Lung (tissue), 12 donors: ENCODE results near the gene ANTXR1. TPM values are rescaled to one million over a fixed set of nuclear protein-coding genes. Genes with fewer than 3 reads are reported as not detected.

ENCODE experiments used
- ATAC-seq: fragments of 200-7000 bp; cut with Tn5 transposase; one replicate; pipeline ENCODE4 v1.9.1; 2020; ENCODE audit warnings: moderate number of reproducible peaks; ENCODE audit not compliant: insufficient read depth, low FRiP score
- DNase-seq, 3 donors: peaks; one replicate each; pipeline ENCODE4 v3.0.0-alpha.2; 2013 to 2017
- H3K27ac ChIP-seq, 2 donors: one replicate each; pipeline ENCODE4 v1.5.1; 2013; ENCODE audit warnings: mild to moderate bottlenecking in 2 of 2, moderate library complexity in 2 of 2, control low read depth in 1 of 2, inconsistent platforms in 1 of 2, low read depth in 1 of 2, low read length in 1 of 2
- H3K27me3 ChIP-seq, 3 donors: one replicate each; pipeline ENCODE4 v1.5.1; 2013; ENCODE audit warnings: low read length in 2 of 3; ENCODE audit not compliant: control insufficient read depth in 3 of 3, insufficient read depth in 3 of 3
- H3K36me3 ChIP-seq, 4 donors: one replicate each; pipeline ENCODE4 v1.5.1; 2013; ENCODE audit warnings: low read length in 4 of 4, mild to moderate bottlenecking in 1 of 4, moderate library complexity in 1 of 4; ENCODE audit not compliant: control insufficient read depth in 4 of 4, insufficient read depth in 4 of 4
- H3K4me1 ChIP-seq, 5 donors: one replicate each; pipeline ENCODE4 v1.5.1; 2013; ENCODE audit warnings: low read length in 5 of 5, mild to moderate bottlenecking in 2 of 5, moderate library complexity in 1 of 5; ENCODE audit not compliant: control insufficient read depth in 5 of 5, insufficient read depth in 5 of 5
- H3K4me3 ChIP-seq: one replicate; pipeline ENCODE4 v1.5.1; 2013; ENCODE audit warnings: mild to moderate bottlenecking, control low read depth, moderate library complexity
- H3K9ac ChIP-seq, 2 donors: one replicate each; pipeline ENCODE4 v1.5.1; 2013; ENCODE audit warnings: low read length in 2 of 2, control low read depth in 1 of 2; ENCODE audit not compliant: insufficient read depth in 1 of 2
- H3K9me3 ChIP-seq, 4 donors: one replicate each; pipeline ENCODE4 v1.5.1; 2013; ENCODE audit warnings: low read length in 3 of 4, mild to moderate bottlenecking in 1 of 4, moderate library complexity in 1 of 4; ENCODE audit not compliant: control insufficient read depth in 4 of 4, insufficient read depth in 3 of 4
- WGBS, 2 donors: extraction: QIAGEN DNeasy Blood & Tissue Kit; methylation state at CpG; one replicate each; pipeline ENCODE4 v1.1.7; 2013; 5-methylcytosine and 5-hydroxymethylcytosine counted together
- polyA plus RNA-seq, 2 donors: library from polyadenylated mRNA; stranded (reverse); fragments of 200-250 nt; gene quantifications; one replicate each; pipeline ENCODE4 v1.2.1, GENCODE V29; 2013
- total RNA-seq, 2 donors: library from RNA; depleted of rRNA in 1 of 2; stranded (reverse); fragments of >200 nt in 1 of 2; gene quantifications; one replicate each; pipeline ENCODE4 v1.2.1, GENCODE V29; 2014 to 2021
- TF ChIP-seq, protein P1 (sequence below): IDR thresholded peaks from 2 replicates; pipeline ENCODE4 v1.5.1; 2012; ENCODE audit warnings: mild to moderate bottlenecking; ENCODE audit errors: control extremely low read depth, extremely low read depth
- donor health status: control.
- donor health status: control.
- donor health status: Bipolar disorder and iron deficiency.
- donor health status: healthy.
- donor health status: DM: yes; HTN: yes; CAD: no.

Gene ANTXR1
- total and polyA plus RNA-seq, 4 donors, result 13.4 to 81.0 (median 34.8) TPM

DNA sequence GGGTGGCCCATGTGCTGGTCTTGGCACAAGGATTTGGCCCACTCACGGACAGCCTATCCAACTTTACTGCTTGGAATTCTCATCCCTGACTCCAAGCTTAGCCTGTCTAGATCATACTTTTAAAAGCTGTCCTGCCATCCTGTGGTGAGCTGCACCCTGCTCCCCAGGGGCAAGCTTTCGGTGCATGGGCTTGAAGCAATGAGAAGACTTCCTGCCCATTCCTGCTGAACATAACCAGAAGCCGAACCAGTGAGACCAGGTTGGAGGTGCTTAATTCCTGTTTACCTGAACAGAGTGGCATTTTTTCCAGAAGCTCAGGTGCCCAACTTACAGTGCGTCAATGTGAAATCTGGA is 154.5 kb downstream of the ANTXR1 start:
- no peak overlapping the region for H3K9ac ChIP-seq
- no peaks in the 10 kb centered on the region for H3K27me3 ChIP-seq
- H3K4me1 ChIP-seq, result peaks cover 4 to 17% (median 13%) of the 10 kb centered on the region in 5 donors
- DNase-seq (no peak), ATAC-seq (no peak)
- H3K27ac ChIP-seq, result no peak overlapping the region
- WGBS, 2 donors, result 75% methylated on average over 4 of the region's 4 CpGs
- H3K36me3 ChIP-seq, result peaks cover 0 to 18% (median 9%) of the 10 kb centered on the region in 4 donors
- no peak overlapping the region for H3K4me3 ChIP-seq
- TF ChIP-seq, protein P1, sequence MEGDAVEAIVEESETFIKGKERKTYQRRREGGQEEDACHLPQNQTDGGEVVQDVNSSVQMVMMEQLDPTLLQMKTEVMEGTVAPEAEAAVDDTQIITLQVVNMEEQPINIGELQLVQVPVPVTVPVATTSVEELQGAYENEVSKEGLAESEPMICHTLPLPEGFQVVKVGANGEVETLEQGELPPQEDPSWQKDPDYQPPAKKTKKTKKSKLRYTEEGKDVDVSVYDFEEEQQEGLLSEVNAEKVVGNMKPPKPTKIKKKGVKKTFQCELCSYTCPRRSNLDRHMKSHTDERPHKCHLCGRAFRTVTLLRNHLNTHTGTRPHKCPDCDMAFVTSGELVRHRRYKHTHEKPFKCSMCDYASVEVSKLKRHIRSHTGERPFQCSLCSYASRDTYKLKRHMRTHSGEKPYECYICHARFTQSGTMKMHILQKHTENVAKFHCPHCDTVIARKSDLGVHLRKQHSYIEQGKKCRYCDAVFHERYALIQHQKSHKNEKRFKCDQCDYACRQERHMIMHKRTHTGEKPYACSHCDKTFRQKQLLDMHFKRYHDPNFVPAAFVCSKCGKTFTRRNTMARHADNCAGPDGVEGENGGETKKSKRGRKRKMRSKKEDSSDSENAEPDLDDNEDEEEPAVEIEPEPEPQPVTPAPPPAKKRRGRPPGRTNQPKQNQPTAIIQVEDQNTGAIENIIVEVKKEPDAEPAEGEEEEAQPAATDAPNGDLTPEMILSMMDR, result no peak
- H3K9me3 ChIP-seq, result no peaks in the 10 kb centered on the region

DNA sequence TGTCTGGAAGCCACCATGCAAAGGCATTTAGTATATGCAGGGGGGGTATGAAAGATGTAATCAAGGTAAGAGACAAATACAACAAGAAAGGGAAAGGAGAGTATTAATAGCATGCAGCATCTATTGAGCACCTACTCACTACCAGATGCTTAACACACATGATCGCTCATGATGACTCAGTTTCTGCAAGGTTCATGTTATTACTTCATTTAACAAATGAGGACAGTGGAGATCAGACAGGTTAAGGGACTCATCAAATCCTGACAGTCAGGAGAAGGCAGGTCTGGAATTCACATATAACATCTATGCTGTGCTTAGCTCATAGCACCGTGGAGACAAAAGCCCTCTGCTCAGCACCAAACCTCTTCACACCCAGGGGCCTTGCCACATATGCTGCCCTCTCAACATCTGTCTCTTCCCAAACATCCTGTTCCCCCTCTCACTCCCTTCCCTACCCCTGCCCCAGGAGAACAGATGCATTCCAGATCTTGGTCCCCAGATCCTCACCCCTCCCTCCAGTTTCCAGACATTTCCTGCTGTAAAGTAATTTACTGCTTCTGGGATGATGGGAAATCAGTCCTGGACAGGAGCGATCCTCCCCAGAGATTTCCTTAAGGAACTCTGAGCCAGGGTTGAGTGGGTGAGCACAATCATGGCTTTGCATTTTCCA is 155.3 kb downstream of the ANTXR1 start:
- Histone ChIP-seq H3K36me3 (peaks cover 0 to 20% (median 10%) of the 10 kb centered on the region in 4 donors), H3K9me3 (no peaks in the 10 kb centered on the region), H3K9ac (no peak overlapping the region), H3K27me3 (no peaks in the 10 kb centered on the region), H3K4me3 (no peak overlapping the region), H3K4me1 (peaks cover 4 to 17% (median 13%) of the 10 kb centered on the region in 5 donors), H3K27ac (no peak overlapping the region)
- ATAC-seq, result no peak
- DNase-seq, result no peak
- WGBS, 2 donors, result 88 to 93% methylated on average over 3 of the region's 3 CpGs
- TF ChIP-seq, protein P1, result no peak

DNA sequence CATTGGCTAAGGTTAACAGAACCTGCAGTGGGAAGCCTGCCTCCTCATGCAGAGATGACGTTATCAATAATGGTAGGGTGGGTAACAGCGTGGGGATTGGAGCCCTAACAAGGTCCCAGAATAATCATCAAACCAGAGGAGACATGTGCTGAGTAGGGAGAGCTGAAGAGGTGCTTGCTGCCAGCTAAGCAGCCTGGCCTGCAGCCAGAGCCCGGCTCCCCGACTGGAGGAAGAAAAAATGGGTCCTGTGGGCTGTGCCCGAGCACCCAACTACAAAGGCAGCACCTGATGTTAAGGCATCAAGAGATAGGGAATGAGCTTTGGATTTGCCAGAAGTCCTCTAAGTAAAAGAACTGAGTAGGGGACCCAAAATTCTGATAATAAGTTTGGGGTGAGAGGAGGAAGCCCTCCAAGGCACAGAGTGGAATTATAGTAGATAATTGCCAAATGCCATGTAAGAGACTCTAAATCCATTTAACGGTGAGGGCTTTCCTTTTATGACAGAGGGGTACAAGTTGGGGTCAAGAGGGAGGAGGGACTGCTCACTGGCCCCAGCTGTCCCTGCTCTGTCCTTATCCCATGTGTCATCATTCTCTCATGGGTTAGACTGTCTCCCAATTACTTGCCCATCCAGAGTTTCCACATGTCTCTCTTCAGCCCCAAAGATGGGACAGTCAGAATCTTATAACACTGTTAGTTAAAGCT is 156.1 kb downstream of the ANTXR1 start:
- Histone ChIP-seq H3K27ac (no peak overlapping the region), H3K36me3 (peaks cover 0 to 20% (median 8%) of the 10 kb centered on the region in 4 donors), H3K4me1 (peaks cover 2 to 17% (median 7%) of the 10 kb centered on the region in 5 donors), H3K9ac (no peak overlapping the region), H3K4me3 (no peak overlapping the region), H3K27me3 (no peaks in the 10 kb centered on the region), H3K9me3 (no peaks in the 10 kb centered on the region)
- TF ChIP-seq, protein P1, result no peak
- ATAC-seq (no peak), DNase-seq (no peak)
- WGBS, 2 donors, result 83 to 88% methylated on average over 6 of the region's 6 CpGs
